GM12878 (cell line): ENCODE measurements around the gene VSTM4. TPM values are rescaled to one million over a fixed set of nuclear protein-coding genes. Genes with fewer than 3 reads are reported as not detected.

Source experiments
- ATAC-seq: fragments of 200-7000 bp; cut with Tn5 transposase; 3 replicates; pipeline ENCODE4 v1.9.1; 2020; ENCODE audit warnings: mild to moderate bottlenecking, moderate library complexity
- BruUV-seq: library from RNA; stranded (reverse); fragments of 400-500 nt; replicated peaks from 2 replicates; lab custom pipeline; 2021; lab: Mats Ljungman, UMichigan
- CTCF ChIA-PET: fragments of 300-600 bp; sonication (Branson Sonifier 250); formaldehyde crosslinking; extraction: SDS; loops from one replicate; lab custom pipeline; 2021; ENCODE audit warnings: inconsistent platforms; lab: Yijun Ruan, JAX
- POLR2A ChIA-PET: fragments of 350-600 bp; formaldehyde crosslinking; extraction: SDS; loops from one replicate; lab custom pipeline; 2021; ENCODE audit warnings: inconsistent platforms; lab: Charles Lee
- RAD21 ChIA-PET: fragments of 300-600 bp; sonication (Branson Sonifier 250); formaldehyde crosslinking; loops from one replicate; lab custom pipeline; 2023; ENCODE audit warnings: antibody characterized with exemption; ENCODE audit not compliant: unreplicated experiment; lab: Charles Lee
- SMC1A ChIA-PET: fragments of 300-600 bp; sonication (Branson Sonifier 250); formaldehyde crosslinking; loops from one replicate; lab custom pipeline; 2023; ENCODE audit not compliant: unreplicated experiment, uncharacterized antibody; lab: Charles Lee
- DNase-seq: peaks from one replicate; pipeline ENCODE4 v3.0.0-alpha.2; 2011; ENCODE audit warnings: low read depth, low spot score
- FAIRE-seq: peaks from 3 replicates; lab custom pipeline; 2011; peaks lifted over from hg19 to GRCh38; lab: Jason Lieb, UNC
- H2AFZ ChIP-seq: 2 replicates; pipeline ENCODE4 v1.6.0; 2011; ENCODE audit warnings: low read depth, low read length, control low read depth; ENCODE audit not compliant: control insufficient read depth
- H3K27ac ChIP-seq: 2 replicates; pipeline ENCODE4 v1.5.1; 2011; ENCODE audit warnings: control low read depth; ENCODE audit not compliant: control insufficient read depth, insufficient read depth
- H3K27me3 ChIP-seq, 2 experiments: replicated peaks in 1 of 2; 2 replicates each; pipeline versions ENCODE4 v1.6.0 to v1.6.1; 2011; ENCODE audit warnings: low read length in 1 of 2; ENCODE audit not compliant: control insufficient read depth in 2 of 2, insufficient read depth in 2 of 2
- H3K36me3 ChIP-seq, 2 experiments: 2 replicates each; pipeline ENCODE4 v1.5.1; 2011; ENCODE audit warnings: low read length in 1 of 2; ENCODE audit not compliant: control insufficient read depth in 2 of 2, insufficient read depth in 2 of 2
- H3K4me1 ChIP-seq: 2 replicates; pipeline ENCODE4 v1.6.1; 2011; ENCODE audit warnings: mild to moderate bottlenecking, low read length, moderate library complexity, mixed read lengths; ENCODE audit not compliant: control insufficient read depth, insufficient read depth
- H3K4me2 ChIP-seq: 2 replicates; pipeline ENCODE4 v1.6.0; 2011; ENCODE audit warnings: control low read depth; ENCODE audit not compliant: control insufficient read depth, insufficient read depth
- H3K4me3 ChIP-seq: fragments of 200-600 bp; sonication (generic); 2 replicates; pipeline ENCODE4 v1.5.1; 2016
- H3K79me2 ChIP-seq: 2 replicates; pipeline ENCODE4 v1.6.0; 2011; ENCODE audit warnings: low read length; ENCODE audit not compliant: control insufficient read depth, insufficient read depth
- H3K9ac ChIP-seq: 2 replicates; pipeline ENCODE4 v1.8.0; 2011; ENCODE audit warnings: low read length, control low read depth, mixed read lengths; ENCODE audit not compliant: control insufficient read depth, insufficient read depth
- H3K9me3 ChIP-seq: replicated peaks from 3 replicates; pipeline ENCODE4 v1.5.1; 2011; ENCODE audit warnings: mild to moderate bottlenecking, low read length; ENCODE audit not compliant: control insufficient read depth, insufficient read depth
- H4K20me1 ChIP-seq: 2 replicates; pipeline ENCODE4 v1.6.0; 2011; ENCODE audit not compliant: control insufficient read depth, insufficient read depth
- CBX3 ChIP-seq: fragments of 200-600 bp; sonication (generic); IDR thresholded peaks from 2 replicates; pipeline ENCODE4 v1.6.1; 2016; ENCODE audit warnings: low read depth, borderline replicate concordance
- CBX5 ChIP-seq: sonication (generic); IDR thresholded peaks from 2 replicates; pipeline ENCODE4 v1.6.1; 2016; ENCODE audit warnings: low read depth, moderate library complexity, mild to moderate bottlenecking, inconsistent platforms
- EP300 ChIP-seq, 2 experiments: fragments of 150-350 bp in 1 of 2; IDR thresholded peaks; 2 replicates each; pipeline ENCODE4 v1.6.1; 2011 to 2012; ENCODE audit warnings: low read depth in 2 of 2, low read length in 2 of 2, borderline replicate concordance in 1 of 2, improper control_type of control experiment in 1 of 2, inconsistent platforms in 1 of 2; ENCODE audit not compliant: control insufficient read depth in 1 of 2
- ETV6 ChIP-seq, 2 experiments: fragments of 450-650 bp in 1 of 2; IDR thresholded peaks in 1 of 2; conservative IDR thresholded peaks in 1 of 2; 2 replicates each; pipeline ENCODE4 v1.6.1; 2014; ENCODE audit warnings: antibody characterized with exemption in 1 of 2, borderline replicate concordance in 1 of 2, low read depth in 1 of 2, mild to moderate bottlenecking in 1 of 2, moderate library complexity in 1 of 2
- NFYA ChIP-seq: IDR thresholded peaks from 2 replicates; pipeline ENCODE4 v1.6.1; 2011; ENCODE audit warnings: low read depth, mild to moderate bottlenecking, low read length, improper control_type of control experiment, borderline replicate concordance
- RB1 ChIP-seq: fragments of 450-650 bp; formaldehyde crosslinking; IDR thresholded peaks from 2 replicates; pipeline ENCODE4 v1.6.1; 2017; ENCODE audit warnings: mild to moderate bottlenecking, borderline replicate concordance
- RELA ChIP-seq: fragments of 450-650 bp; IDR thresholded peaks from 2 replicates; pipeline ENCODE4 v1.8.0; 2014; ENCODE audit warnings: borderline replicate concordance; ENCODE audit not compliant: partially characterized antibody
- SREBF2 ChIP-seq: IDR thresholded peaks from 2 replicates; pipeline ENCODE4 v1.6.1; 2012; ENCODE audit warnings: mild to moderate bottlenecking, low read length
- SUPT20H ChIP-seq: IDR thresholded peaks from 2 replicates; pipeline ENCODE4 v1.6.1; 2011; ENCODE audit warnings: low read depth, mild to moderate bottlenecking, low read length, moderate library complexity, borderline replicate concordance; ENCODE audit not compliant: control insufficient read depth
- TARDBP ChIP-seq: IDR thresholded peaks from 2 replicates; pipeline ENCODE4 v1.6.1; 2016; ENCODE audit warnings: borderline replicate concordance
- WGBS: methylation state at CpG from one replicate; pipeline ENCODE4 v1.1.6; 2016; ENCODE audit warnings: low lambda C conversion rate; ENCODE audit not compliant: insufficient replicate concordance, insufficient coverage; ENCODE audit errors: missing lambda C conversion rate; 5-methylcytosine and 5-hydroxymethylcytosine counted together
- in situ Hi-C: fragments of 300-500 bp; cut with MboI; formaldehyde crosslinking; loops from 9 replicates; pipeline ENCODE4 v1.14.3; 2018; ENCODE audit warnings: mixed read lengths
- intact Hi-C: fragments of 100-400 bp; cut with micrococcal nuclease; formaldehyde crosslinking; loops from one replicate; pipeline ENCODE4 v1.14.2; 2022; ENCODE audit not compliant: unreplicated experiment
- polyA plus RNA-seq, 11 experiments: library from polyadenylated mRNA; depleted of rRNA in 4 of 11; unstranded in 6 of 11; stranded (reverse) in 5 of 11; fragments of >200 nt; fragmentation: Nextera tagmentation in 4 of 11; fragmentation: Illumina TruSeq in 1 of 11; extraction: Ambion mirVana in 4 of 11; extraction: Trizol in 1 of 11; gene quantifications; 1 replicate in 1 of 11; 2 replicates in 10 of 11; pipeline versions ENCODE4 v1.2.1 to v1.2.3, GENCODE V29; 2011 to 2016; ENCODE audit warnings: inconsistent platforms in 2 of 11, missing spikeins in 2 of 11, low read depth in 1 of 11
- total RNA-seq, 4 experiments: library from RNA; depleted of rRNA in 3 of 4; stranded (reverse); fragments of >200 nt in 3 of 4; fragmentation: Illumina TruSeq in 1 of 4; extraction: Trizol in 1 of 4; gene quantifications; 2 replicates each; pipeline versions ENCODE4 v1.2.1 to v1.2.3, GENCODE V29; 2013 to 2021
- TF ChIP-seq, protein P1 (sequence below), 3 experiments: IDR thresholded peaks in 2 of 3; conservative IDR thresholded peaks in 1 of 3; 2 replicates each; pipeline ENCODE4 v1.5.1; 2011; ENCODE audit warnings: low read depth in 3 of 3, low read length in 3 of 3, mild to moderate bottlenecking in 3 of 3, control low read depth in 2 of 3, moderate library complexity in 2 of 3, inconsistent platforms in 1 of 3, mixed read lengths in 1 of 3; ENCODE audit not compliant: control insufficient read depth in 2 of 3, insufficient read depth in 1 of 3; ENCODE audit errors: extremely low read depth in 1 of 3
- TF ChIP-seq, protein P2 (sequence below): IDR thresholded peaks from 2 replicates; pipeline ENCODE4 v1.6.1; 2011; ENCODE audit warnings: mild to moderate bottlenecking, low read depth, low read length, moderate library complexity; ENCODE audit not compliant: insufficient replicate concordance
- TF ChIP-seq, protein P3 (sequence below): IDR thresholded peaks from 2 replicates; pipeline ENCODE4 v1.6.1; 2012; ENCODE audit warnings: improper control_type of control experiment, low read depth, low read length; ENCODE audit not compliant: insufficient replicate concordance

Gene VSTM4
- total and polyA plus RNA-seq, 10 of the 15 experiments (the other 5 are each of a cell fraction or from before 2014, with no cell fraction given): 0.01 to 0.14 (median 0.02) TPM; not detected in 7

DNA sequence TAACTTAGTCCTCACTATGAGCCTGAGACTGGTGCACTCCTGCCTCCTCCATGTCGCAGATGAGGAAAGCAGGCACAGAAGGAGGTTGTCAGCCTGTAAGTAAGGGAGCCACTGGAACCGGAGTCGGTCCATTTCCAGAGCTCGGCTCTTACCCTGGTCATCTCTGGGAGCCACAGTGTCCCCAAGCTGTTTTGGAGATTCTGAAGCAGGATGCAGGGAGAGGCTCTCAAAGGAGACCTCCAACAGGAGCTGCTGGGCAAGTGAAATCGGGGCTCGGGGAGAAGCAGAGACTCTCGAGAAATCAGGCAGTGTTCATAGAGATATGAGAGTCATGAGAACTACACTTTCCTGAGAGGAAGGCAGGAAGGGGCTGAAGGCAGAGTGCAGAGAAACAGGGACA lies 39.0 kb downstream of the VSTM4 start (continued):
- no peak for TF ChIP-seq RELA
- TF ChIP-seq, protein P1, sequence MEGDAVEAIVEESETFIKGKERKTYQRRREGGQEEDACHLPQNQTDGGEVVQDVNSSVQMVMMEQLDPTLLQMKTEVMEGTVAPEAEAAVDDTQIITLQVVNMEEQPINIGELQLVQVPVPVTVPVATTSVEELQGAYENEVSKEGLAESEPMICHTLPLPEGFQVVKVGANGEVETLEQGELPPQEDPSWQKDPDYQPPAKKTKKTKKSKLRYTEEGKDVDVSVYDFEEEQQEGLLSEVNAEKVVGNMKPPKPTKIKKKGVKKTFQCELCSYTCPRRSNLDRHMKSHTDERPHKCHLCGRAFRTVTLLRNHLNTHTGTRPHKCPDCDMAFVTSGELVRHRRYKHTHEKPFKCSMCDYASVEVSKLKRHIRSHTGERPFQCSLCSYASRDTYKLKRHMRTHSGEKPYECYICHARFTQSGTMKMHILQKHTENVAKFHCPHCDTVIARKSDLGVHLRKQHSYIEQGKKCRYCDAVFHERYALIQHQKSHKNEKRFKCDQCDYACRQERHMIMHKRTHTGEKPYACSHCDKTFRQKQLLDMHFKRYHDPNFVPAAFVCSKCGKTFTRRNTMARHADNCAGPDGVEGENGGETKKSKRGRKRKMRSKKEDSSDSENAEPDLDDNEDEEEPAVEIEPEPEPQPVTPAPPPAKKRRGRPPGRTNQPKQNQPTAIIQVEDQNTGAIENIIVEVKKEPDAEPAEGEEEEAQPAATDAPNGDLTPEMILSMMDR (IDR thresholded peaks at IDR 0.05 in 2 of 3, conservative IDR thresholded peaks at IDR 0.05 in 1 of 3; ENCODE audit: control insufficient read depth in 2 of 3, extremely low read depth in 1 of 3, insufficient read depth in 1 of 3, low read depth in 3 of 3, low read length in 3 of 3): no peak
- TF ChIP-seq ETV6 (conservative IDR thresholded peaks at IDR 0.05 in 1 of 2, IDR thresholded peaks at IDR 0.05 in 1 of 2; ENCODE audit: borderline replicate concordance in 1 of 2, low read depth in 1 of 2): no peak
- TF ChIP-seq TARDBP: no peak
- TF ChIP-seq, protein P2, sequence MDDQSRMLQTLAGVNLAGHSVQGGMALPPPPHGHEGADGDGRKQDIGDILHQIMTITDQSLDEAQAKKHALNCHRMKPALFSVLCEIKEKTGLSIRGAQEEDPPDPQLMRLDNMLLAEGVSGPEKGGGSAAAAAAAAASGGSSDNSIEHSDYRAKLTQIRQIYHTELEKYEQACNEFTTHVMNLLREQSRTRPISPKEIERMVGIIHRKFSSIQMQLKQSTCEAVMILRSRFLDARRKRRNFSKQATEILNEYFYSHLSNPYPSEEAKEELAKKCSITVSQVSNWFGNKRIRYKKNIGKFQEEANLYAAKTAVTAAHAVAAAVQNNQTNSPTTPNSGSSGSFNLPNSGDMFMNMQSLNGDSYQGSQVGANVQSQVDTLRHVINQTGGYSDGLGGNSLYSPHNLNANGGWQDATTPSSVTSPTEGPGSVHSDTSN: no peak

DNA sequence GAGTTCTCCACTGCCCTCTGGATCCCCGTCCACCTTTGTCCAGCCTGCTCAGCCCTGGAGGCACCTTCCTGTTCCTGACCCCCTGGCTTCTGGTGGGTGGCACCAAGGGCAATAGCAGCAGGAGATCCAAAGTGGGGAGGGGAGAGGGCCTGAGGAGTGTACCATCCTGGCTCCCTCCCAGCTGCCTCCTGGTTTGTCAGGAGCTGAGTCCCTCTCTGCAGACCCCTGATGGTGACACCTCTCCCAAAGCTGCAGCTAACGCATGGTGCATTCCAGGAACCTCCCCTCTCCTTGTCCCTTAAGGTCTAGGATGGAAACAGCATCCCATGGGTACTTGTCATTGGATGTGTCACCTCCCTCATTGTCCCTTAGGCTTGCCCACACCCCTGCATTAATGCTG lies 39.6 kb downstream of the VSTM4 start:
- CTCF ChIA-PET: interaction anchor here (0.8 to 1.1 kb wide), 2 partner anchors 77 to 102 kb away, joined by 3 read pairs; no protein-coding TSS in a partner anchor
- DNase-seq (no peak), ATAC-seq (no peak), FAIRE-seq (no peak)
- Histone ChIP-seq H3K4me2 (no peak overlapping the region), H3K4me3 (no peak overlapping the region), H4K20me1 (no peaks in the 10 kb centered on the region), H3K27ac (no peak overlapping the region), H3K9me3 (no peaks in the 10 kb centered on the region; the same call in 2 of the 3 replicates), H3K9ac (no peak overlapping the region), H3K36me3 (no peaks in the 10 kb centered on the region), H2AFZ (no peak overlapping the region), H3K27me3 (no peaks in the 10 kb centered on the region), H3K4me1 (peaks cover 12% of the 10 kb centered on the region), H3K79me2 (no peaks in the 10 kb centered on the region)
- SMC1A ChIA-PET: interaction anchor here (0.7 to 2.1 kb wide), 7 partner anchors 9 to 28 kb away, joined by 3 to 7 read pairs (median 3); no protein-coding TSS in a partner anchor
- BruUV-seq: no TSS peak
- intact Hi-C loops: no loop called here
- in situ Hi-C loops: no loop called here
- RAD21 ChIA-PET: no interaction called here
- POLR2A ChIA-PET: no interaction called here
- 88% methylated on average over 1 of the region's 2 CpGs for WGBS
- TF ChIP-seq ETV6 (conservative IDR thresholded peaks at IDR 0.05 in 1 of 2, IDR thresholded peaks at IDR 0.05 in 1 of 2; ENCODE audit: borderline replicate concordance in 1 of 2, low read depth in 1 of 2) (no peak), NFYA (no peak), SUPT20H (no peak), CBX5 (no peak), EP300 (IDR thresholded peaks at IDR 0.05; ENCODE audit: borderline replicate concordance in 1 of 2, control insufficient read depth in 1 of 2, low read depth in 2 of 2, low read length in 2 of 2) (no peak), RB1 (no peak), CBX3 (no peak), SREBF2 (no peak)
- TF ChIP-seq, protein P3, sequence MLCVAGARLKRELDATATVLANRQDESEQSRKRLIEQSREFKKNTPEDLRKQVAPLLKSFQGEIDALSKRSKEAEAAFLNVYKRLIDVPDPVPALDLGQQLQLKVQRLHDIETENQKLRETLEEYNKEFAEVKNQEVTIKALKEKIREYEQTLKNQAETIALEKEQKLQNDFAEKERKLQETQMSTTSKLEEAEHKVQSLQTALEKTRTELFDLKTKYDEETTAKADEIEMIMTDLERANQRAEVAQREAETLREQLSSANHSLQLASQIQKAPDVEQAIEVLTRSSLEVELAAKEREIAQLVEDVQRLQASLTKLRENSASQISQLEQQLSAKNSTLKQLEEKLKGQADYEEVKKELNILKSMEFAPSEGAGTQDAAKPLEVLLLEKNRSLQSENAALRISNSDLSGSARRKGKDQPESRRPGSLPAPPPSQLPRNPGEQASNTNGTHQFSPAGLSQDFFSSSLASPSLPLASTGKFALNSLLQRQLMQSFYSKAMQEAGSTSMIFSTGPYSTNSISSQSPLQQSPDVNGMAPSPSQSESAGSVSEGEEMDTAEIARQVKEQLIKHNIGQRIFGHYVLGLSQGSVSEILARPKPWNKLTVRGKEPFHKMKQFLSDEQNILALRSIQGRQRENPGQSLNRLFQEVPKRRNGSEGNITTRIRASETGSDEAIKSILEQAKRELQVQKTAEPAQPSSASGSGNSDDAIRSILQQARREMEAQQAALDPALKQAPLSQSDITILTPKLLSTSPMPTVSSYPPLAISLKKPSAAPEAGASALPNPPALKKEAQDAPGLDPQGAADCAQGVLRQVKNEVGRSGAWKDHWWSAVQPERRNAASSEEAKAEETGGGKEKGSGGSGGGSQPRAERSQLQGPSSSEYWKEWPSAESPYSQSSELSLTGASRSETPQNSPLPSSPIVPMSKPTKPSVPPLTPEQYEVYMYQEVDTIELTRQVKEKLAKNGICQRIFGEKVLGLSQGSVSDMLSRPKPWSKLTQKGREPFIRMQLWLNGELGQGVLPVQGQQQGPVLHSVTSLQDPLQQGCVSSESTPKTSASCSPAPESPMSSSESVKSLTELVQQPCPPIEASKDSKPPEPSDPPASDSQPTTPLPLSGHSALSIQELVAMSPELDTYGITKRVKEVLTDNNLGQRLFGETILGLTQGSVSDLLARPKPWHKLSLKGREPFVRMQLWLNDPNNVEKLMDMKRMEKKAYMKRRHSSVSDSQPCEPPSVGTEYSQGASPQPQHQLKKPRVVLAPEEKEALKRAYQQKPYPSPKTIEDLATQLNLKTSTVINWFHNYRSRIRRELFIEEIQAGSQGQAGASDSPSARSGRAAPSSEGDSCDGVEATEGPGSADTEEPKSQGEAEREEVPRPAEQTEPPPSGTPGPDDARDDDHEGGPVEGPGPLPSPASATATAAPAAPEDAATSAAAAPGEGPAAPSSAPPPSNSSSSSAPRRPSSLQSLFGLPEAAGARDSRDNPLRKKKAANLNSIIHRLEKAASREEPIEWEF: no peak
